ENCODE results near the gene PDSS2. TPM values are rescaled to one million over a fixed set of nuclear protein-coding genes. Genes with fewer than 3 reads are reported as not detected.

Gene PDSS2
- polyA plus RNA-seq, 1 donor from 2014 or later, result 4.6 TPM

DNA sequence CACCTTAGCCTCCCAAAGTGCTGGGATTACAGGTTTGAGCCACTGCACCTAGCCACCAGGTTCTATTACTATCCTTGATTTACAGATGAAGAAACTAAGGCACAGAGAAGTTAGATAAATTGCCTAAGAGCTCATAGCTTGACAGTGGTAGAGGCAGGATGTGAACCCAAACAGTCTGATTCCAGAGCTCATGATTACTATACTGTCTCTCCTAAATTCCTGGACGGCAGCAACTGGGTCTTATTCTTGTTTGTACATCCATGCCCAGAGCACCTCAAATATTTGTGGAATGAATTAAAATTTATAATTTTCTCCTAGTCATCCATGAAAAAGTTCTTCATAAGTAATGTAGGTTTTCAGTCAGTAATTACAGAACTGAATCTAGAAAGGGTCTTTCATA, 15.1 kb downstream of the PDSS2 start:
- no peaks in the 10 kb centered on the region for H3K79me2 ChIP-seq (replicated peaks; ENCODE audit: insufficient read depth, low read length)
- H3F3A ChIP-seq (ENCODE audit: insufficient read depth, low read length, poor library complexity, severe bottlenecking), result no peaks in the 10 kb centered on the region
- H3K4me2 ChIP-seq (ENCODE audit: low read length), result no peak overlapping the region
- H3K4me3 ChIP-seq (ENCODE audit: low read length), result no peak overlapping the region
- H3K27me3 ChIP-seq (ENCODE audit: insufficient read depth, low read depth, low read length), result no peaks in the 10 kb centered on the region
- TF ChIP-seq POLR2AphosphoS5 (IDR thresholded peaks at IDR 0.05) (no peak), EP300 (conservative IDR thresholded peaks at IDR 0.05; ENCODE audit: poor library complexity, severe bottlenecking) (no peak), EZH2 (IDR thresholded peaks at IDR 0.05; ENCODE audit: borderline replicate concordance, insufficient read depth, low read length, poor library complexity, severe bottlenecking) (no peak), SMC3 (conservative IDR thresholded peaks at IDR 0.05; ENCODE audit: poor library complexity) (no peak), RAD21 (conservative IDR thresholded peaks at IDR 0.05) (no peak), TAF1 (IDR thresholded peaks at IDR 0.05; ENCODE audit: low read depth) (no peak), MXI1 (conservative IDR thresholded peaks at IDR 0.05; ENCODE audit: poor library complexity, severe bottlenecking) (no peak)
- TF ChIP-seq, protein P1, sequence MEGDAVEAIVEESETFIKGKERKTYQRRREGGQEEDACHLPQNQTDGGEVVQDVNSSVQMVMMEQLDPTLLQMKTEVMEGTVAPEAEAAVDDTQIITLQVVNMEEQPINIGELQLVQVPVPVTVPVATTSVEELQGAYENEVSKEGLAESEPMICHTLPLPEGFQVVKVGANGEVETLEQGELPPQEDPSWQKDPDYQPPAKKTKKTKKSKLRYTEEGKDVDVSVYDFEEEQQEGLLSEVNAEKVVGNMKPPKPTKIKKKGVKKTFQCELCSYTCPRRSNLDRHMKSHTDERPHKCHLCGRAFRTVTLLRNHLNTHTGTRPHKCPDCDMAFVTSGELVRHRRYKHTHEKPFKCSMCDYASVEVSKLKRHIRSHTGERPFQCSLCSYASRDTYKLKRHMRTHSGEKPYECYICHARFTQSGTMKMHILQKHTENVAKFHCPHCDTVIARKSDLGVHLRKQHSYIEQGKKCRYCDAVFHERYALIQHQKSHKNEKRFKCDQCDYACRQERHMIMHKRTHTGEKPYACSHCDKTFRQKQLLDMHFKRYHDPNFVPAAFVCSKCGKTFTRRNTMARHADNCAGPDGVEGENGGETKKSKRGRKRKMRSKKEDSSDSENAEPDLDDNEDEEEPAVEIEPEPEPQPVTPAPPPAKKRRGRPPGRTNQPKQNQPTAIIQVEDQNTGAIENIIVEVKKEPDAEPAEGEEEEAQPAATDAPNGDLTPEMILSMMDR (IDR thresholded peaks at IDR 0.05; ENCODE audit: poor library complexity, severe bottlenecking), result no peak
- TF ChIP-seq, protein P2, sequence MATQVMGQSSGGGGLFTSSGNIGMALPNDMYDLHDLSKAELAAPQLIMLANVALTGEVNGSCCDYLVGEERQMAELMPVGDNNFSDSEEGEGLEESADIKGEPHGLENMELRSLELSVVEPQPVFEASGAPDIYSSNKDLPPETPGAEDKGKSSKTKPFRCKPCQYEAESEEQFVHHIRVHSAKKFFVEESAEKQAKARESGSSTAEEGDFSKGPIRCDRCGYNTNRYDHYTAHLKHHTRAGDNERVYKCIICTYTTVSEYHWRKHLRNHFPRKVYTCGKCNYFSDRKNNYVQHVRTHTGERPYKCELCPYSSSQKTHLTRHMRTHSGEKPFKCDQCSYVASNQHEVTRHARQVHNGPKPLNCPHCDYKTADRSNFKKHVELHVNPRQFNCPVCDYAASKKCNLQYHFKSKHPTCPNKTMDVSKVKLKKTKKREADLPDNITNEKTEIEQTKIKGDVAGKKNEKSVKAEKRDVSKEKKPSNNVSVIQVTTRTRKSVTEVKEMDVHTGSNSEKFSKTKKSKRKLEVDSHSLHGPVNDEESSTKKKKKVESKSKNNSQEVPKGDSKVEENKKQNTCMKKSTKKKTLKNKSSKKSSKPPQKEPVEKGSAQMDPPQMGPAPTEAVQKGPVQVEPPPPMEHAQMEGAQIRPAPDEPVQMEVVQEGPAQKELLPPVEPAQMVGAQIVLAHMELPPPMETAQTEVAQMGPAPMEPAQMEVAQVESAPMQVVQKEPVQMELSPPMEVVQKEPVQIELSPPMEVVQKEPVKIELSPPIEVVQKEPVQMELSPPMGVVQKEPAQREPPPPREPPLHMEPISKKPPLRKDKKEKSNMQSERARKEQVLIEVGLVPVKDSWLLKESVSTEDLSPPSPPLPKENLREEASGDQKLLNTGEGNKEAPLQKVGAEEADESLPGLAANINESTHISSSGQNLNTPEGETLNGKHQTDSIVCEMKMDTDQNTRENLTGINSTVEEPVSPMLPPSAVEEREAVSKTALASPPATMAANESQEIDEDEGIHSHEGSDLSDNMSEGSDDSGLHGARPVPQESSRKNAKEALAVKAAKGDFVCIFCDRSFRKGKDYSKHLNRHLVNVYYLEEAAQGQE (IDR thresholded peaks at IDR 0.05; ENCODE audit: borderline replicate concordance), result no peak
- H4K20me1 ChIP-seq (ENCODE audit: insufficient read depth), result no peaks in the 10 kb centered on the region
- H2AFZ ChIP-seq (ENCODE audit: low read depth, low read length), result no peak overlapping the region
- H3K9me3 ChIP-seq (ENCODE audit: low read length), result peaks cover 4% of the 10 kb centered on the region
- H3K36me3 ChIP-seq (ENCODE audit: insufficient read depth, low read length), result no peaks in the 10 kb centered on the region
- H3K9me2 ChIP-seq (ENCODE audit: insufficient read depth, low read length), result no peaks in the 10 kb centered on the region
- H3K27ac ChIP-seq (ENCODE audit: low read length), result no peak overlapping the region
- no peak overlapping the region for H3K9ac ChIP-seq (ENCODE audit: low read length)

DNA sequence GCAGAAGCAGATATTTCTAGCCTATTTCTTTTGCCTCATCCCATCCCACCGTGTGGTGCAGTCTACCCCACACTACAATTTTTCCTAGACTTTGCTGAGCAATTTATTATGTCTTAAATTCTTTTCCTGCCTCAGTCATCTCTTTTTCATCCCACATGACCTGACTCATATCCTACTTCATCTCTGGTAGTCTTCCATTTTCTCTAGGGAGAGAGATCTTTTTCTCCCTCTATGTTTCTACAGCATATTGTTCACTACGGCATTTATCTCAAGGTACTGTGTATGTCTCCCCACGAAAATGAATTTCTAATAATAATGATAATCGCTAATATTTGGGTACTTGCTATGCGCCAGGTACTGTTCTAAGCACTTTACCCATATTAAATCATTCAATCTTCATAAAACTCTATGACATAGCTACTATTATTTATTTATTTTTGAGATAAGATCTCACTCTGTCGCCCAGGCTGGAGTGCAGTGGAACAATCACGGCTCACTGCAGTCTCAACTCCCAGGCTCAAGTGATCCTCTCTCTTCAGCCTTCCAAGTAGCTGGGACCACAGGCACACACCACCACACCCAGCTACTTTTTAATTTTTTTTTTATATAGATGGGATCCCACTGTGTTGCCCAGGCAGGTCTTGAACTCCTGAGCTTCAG, 15.6 kb downstream of the PDSS2 start:
- Histone ChIP-seq H3K27me3 (ENCODE audit: insufficient read depth, low read depth, low read length) (no peaks in the 10 kb centered on the region), H4K20me1 (ENCODE audit: insufficient read depth) (no peaks in the 10 kb centered on the region), H3K36me3 (ENCODE audit: insufficient read depth, low read length) (no peaks in the 10 kb centered on the region), H3K4me2 (ENCODE audit: low read length) (no peak overlapping the region), H2AFZ (ENCODE audit: low read depth, low read length) (no peak overlapping the region), H3K4me3 (ENCODE audit: low read length) (no peak overlapping the region), H3K9me2 (ENCODE audit: insufficient read depth, low read length) (no peaks in the 10 kb centered on the region), H3K79me2 (replicated peaks; ENCODE audit: insufficient read depth, low read length) (no peaks in the 10 kb centered on the region), H3K9me3 (ENCODE audit: low read length) (peaks cover 4% of the 10 kb centered on the region), H3K27ac (ENCODE audit: low read length) (no peak overlapping the region), H3K9ac (ENCODE audit: low read length) (no peak overlapping the region), H3F3A (ENCODE audit: insufficient read depth, low read length, poor library complexity, severe bottlenecking) (no peaks in the 10 kb centered on the region)
- TF ChIP-seq TAF1 (IDR thresholded peaks at IDR 0.05; ENCODE audit: low read depth) (no peak), POLR2AphosphoS5 (IDR thresholded peaks at IDR 0.05) (no peak), EZH2 (IDR thresholded peaks at IDR 0.05; ENCODE audit: borderline replicate concordance, insufficient read depth, low read length, poor library complexity, severe bottlenecking) (no peak), MXI1 (conservative IDR thresholded peaks at IDR 0.05; ENCODE audit: poor library complexity, severe bottlenecking) (no peak), SMC3 (conservative IDR thresholded peaks at IDR 0.05; ENCODE audit: poor library complexity) (no peak), RAD21 (conservative IDR thresholded peaks at IDR 0.05) (no peak), EP300 (conservative IDR thresholded peaks at IDR 0.05; ENCODE audit: poor library complexity, severe bottlenecking) (no peak)
- TF ChIP-seq, protein P1 (IDR thresholded peaks at IDR 0.05; ENCODE audit: poor library complexity, severe bottlenecking), result no peak
- TF ChIP-seq, protein P2 (IDR thresholded peaks at IDR 0.05; ENCODE audit: borderline replicate concordance), result no peak
